SK-N-SH (cell line): Measurements from ENCODE around the gene POC1B.

ENCODE experiments used
- CHD2 ChIP-seq: fragments of 150-350 bp; IDR thresholded peaks from 2 replicates; pipeline ENCODE4 v1.6.1; 2018; ENCODE audit warnings: low read length; ENCODE audit not compliant: partially characterized antibody
- EP300 ChIP-seq, 2 experiments: IDR thresholded peaks; 2 replicates each; pipeline versions ENCODE4 v1.4.0 to v1.6.1; 2012; ENCODE audit warnings: borderline replicate concordance in 1 of 2, low read depth in 1 of 2, low read length in 1 of 2
- MXI1 ChIP-seq: IDR thresholded peaks from 2 replicates; pipeline ENCODE4 v1.6.1; 2012; ENCODE audit warnings: mild to moderate bottlenecking, low read depth, low read length, improper control_type of control experiment
- RAD21 ChIP-seq: IDR thresholded peaks from 2 replicates; pipeline ENCODE4 v1.6.1; 2012; ENCODE audit warnings: mild to moderate bottlenecking, low read length
- REST ChIP-seq: IDR thresholded peaks from 2 replicates; pipeline ENCODE4 v1.6.1; 2012; ENCODE audit warnings: mild to moderate bottlenecking, low read depth, low read length, moderate library complexity
- YY1 ChIP-seq: IDR thresholded peaks from 2 replicates; pipeline ENCODE4 v1.4.0; 2012; ENCODE audit warnings: low read depth, mild to moderate bottlenecking
- TF ChIP-seq, protein P1 (sequence below): fragments of 200-600 bp; sonication (generic); IDR thresholded peaks from 2 replicates; pipeline ENCODE4 v1.6.1; 2017; ENCODE audit warnings: antibody characterized with exemption, mild to moderate bottlenecking, moderate library complexity

DNA sequence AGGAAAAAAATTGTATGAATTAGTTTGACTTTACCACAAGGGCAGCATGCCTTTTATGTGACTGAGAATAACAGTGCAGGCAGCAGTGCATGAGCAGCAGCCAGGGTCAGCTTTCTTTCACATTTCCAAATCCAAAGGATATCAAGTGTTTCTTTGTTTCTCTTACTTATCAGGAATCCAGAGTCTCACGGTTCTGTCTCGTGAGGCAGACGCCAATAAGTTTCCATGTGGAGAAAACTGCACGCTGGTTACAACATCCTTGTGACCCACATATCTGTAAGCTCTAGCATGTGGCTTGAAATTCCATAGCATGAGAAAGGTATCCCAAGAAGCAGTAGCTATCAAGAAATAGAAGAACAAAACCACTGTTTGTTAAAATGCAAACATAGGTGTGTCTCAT, 28.8 kb downstream of the POC1B start:
- no peak for TF ChIP-seq RAD21
- no peak for TF ChIP-seq YY1
- no peak for TF ChIP-seq REST
- TF ChIP-seq, protein P1, sequence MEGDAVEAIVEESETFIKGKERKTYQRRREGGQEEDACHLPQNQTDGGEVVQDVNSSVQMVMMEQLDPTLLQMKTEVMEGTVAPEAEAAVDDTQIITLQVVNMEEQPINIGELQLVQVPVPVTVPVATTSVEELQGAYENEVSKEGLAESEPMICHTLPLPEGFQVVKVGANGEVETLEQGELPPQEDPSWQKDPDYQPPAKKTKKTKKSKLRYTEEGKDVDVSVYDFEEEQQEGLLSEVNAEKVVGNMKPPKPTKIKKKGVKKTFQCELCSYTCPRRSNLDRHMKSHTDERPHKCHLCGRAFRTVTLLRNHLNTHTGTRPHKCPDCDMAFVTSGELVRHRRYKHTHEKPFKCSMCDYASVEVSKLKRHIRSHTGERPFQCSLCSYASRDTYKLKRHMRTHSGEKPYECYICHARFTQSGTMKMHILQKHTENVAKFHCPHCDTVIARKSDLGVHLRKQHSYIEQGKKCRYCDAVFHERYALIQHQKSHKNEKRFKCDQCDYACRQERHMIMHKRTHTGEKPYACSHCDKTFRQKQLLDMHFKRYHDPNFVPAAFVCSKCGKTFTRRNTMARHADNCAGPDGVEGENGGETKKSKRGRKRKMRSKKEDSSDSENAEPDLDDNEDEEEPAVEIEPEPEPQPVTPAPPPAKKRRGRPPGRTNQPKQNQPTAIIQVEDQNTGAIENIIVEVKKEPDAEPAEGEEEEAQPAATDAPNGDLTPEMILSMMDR = no peak
- no peak for TF ChIP-seq EP300 (IDR thresholded peaks at IDR 0.05; ENCODE audit: borderline replicate concordance in 1 of 2, low read depth in 1 of 2, low read length in 1 of 2)
- TF ChIP-seq MXI1 = no peak
- no peak for TF ChIP-seq CHD2
